ENCODE data around the gene ELAVL3.
"Not testable (repeated sequence)": the region's sequence is repeated elsewhere in the genome, so short reads cannot be mapped to it uniquely, and the experiment has no call there.

The ELAVL3 gene

DNA sequence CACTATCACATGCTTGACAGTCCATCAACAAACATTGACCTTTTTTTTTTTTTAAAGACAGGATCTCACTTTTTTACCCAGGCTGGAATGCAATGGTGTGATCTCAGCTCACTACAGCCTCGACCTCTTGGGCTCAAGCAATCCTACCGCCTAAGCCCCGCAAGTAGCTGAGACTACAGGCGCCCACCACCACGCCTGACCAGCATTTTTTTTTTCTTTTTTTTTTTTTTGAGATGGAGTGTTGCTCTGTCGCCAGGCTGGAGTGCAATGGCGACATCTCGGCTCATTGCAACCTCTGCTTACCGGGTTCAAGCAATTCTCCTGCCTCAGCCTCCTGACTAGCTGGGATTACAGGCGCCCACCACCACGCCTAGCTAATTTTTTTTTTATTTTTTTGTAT lies 21.9 kb downstream of the ELAVL3 start:
- not testable (repeated sequence) for DNase-seq (ENCODE audit: low read depth)

- no peak for DNase-seq (ENCODE audit: low read depth)
These were observed 22.5 kb downstream of the ELAVL3 start for GRCh38 chr19:11458236-11458900.

DNA sequence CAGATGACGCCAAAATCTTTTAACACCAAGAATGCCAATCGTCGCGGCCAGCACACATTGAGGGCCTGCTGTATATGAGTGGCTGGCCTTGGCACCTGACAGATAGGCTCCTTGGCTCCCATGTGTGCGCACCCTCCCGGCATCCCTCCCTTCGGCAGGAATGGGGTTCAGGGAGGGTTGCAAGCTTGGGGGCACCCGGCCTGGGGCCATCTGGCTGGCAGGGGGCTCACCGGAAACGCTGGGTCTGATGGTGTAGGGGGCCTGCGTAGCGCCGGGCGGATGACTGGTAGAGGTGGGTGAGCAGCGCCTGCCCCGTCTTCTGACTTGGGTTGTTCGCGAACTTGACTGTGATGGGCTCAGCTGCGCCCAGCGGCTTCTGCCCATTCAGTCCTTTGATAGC lies 23.0 kb downstream of the ELAVL3 start:
- no peak for DNase-seq (ENCODE audit: low read depth)

GRCh38 chr19:11457115-11457514 lies 23.7 kb downstream of the ELAVL3 start:
- no peak for DNase-seq (ENCODE audit: low read depth)

DNA sequence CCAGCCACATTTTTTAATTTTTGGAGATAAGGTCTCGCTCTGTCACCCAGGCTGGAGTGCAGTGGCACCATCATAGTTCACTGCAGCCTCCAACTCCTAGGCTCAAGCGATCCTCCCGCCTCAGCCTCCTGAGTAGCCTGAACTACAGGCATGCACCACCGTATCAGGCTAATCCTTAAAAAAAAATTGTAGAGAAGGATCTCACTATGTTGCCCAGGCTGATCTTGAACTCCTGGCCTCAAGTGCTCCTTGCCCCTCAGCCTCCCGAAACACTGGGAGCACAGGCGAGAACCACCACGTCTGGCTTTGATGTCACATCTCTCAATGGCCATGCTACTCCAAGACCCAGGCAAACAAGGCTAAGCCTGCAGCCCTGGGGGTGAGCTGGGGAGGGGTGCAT lies 24.2 kb downstream of the ELAVL3 start:
- no peak for DNase-seq (ENCODE audit: low read depth)

DNA sequence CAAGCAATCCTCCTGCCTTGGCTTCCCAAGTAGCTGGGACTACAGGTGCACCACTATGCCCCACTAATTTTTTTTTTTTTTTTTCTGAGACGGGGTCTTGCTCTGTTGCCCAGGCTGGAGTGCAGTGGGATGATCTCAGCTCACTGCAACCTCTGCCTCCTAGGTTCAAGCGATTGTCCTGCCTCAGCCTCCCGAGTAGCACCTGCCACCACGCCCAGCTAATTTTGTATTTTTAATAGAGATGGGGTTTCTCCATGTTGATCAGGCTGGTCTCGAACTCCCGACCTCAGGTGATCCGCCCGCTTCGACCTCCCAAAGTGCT lies 25.7 kb downstream of the ELAVL3 start:
- DNase-seq (ENCODE audit: low read depth) = not testable (repeated sequence)

GRCh38 chr19:11453468-11454341 lies 27.1 kb downstream of the ELAVL3 start:
- DNase-seq (ENCODE audit: low read depth) = no peak

DNA sequence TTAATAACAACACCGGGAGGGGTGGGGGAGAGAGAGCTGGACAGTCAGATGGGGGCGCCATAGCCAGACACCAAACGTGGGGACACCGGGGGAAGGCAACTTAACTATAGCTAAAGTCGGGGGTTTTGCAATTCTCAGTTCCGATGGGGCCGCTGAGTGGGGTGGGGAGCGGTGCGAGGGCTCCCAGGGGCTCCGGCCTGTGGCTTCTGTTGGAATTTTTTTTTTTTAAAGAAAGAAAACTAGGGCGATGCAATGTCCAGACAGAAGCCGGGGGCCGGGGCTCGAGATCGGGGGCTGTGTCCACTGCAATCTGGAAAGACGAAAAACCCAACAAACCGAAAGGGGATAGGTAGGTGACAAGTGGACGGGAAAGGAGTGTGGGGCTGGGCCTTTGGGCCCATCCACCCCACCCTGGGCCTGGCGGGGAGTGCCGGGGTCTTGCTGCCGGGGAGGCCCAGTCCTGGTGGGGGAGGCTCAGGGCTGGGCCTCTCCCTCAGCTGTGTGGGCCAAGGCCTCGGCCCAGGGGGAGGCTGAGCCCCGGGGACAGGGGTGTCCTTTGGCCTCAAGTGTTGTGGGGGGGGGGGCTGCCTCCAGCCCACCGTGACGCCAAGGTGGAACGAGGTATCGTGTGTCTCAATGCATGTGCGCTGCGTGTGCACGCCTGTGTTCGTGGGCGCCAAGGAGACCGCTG lies 28.1 kb downstream of the ELAVL3 start:
- DNase-seq (ENCODE audit: low read depth) = no peak

DNA sequence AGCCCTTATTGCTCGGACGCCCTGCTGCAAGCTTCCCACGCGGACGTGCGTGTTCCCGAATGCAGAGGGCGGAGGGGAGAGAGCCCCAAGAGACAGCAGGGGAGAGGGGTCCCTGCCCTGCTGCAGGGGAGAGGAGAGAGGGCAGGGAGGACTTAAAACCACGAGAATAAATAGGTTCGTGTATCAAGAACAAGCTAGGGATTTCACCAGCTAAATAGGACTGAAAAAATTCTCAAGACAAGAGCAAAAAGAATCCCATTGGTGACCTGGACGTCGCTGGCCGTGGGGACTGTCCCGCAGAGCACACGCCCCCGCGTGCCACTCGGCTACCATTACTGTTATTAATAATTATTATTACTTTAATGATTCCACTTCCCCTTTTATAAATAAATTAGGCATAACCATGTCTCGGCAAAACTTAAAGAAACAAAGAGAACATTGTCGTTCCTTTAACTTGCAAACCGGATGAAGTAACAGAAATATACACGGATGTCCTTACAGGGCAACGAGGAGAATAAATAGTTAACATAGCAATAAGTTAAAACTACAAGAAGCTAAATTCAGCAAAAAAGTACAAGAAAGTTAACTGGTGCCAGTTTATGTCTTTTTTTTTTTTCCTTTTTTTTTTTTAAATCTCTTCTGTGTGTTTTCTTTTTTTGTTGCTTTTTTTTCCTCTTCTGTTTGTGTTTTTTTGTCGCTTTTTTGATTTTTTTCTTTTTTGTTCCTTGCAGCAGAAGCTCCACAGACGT lies 28.8 kb downstream of the ELAVL3 start:
- DNase-seq (ENCODE audit: low read depth) = no peak

- DNase-seq (ENCODE audit: low read depth) = no peak
These were observed 29.4 kb downstream of the ELAVL3 start for GRCh38 chr19:11451327-11451870.

- DNase-seq (ENCODE audit: low read depth) = no peak
These were observed 30.1 kb downstream of the ELAVL3 start for GRCh38 chr19:11450570-11451326.

DNA sequence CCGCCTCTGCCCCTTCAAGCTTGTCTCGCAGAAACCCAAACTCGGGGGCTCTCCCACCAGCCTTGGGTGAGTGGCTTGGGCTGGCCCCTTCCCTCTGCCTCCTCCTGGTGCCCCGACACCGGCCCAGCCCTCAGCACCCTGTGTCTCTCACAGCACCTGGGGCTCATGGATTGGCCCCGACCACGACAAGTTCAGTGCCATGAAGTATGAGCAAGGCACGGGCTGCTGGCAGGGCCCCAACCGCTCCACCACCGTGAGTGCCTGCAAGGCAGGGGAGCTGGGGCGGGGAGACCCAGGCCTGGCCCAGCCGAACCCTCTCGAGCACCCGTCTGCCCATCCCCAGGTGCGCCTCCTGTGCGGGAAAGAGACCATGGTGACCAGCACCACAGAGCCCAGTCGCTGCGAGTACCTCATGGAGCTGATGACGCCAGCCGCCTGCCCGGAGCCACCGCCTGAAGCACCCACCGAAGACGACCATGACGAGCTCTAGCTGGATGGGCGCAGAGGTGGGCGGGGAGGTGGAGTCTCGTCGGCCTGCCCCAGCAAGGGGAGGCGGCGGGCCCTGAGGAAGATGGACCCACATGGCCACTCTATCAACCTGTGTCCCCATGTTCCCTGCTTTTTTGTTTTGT lies 31.8 kb downstream of the ELAVL3 start:
- no peak for DNase-seq (ENCODE audit: low read depth)

DNA sequence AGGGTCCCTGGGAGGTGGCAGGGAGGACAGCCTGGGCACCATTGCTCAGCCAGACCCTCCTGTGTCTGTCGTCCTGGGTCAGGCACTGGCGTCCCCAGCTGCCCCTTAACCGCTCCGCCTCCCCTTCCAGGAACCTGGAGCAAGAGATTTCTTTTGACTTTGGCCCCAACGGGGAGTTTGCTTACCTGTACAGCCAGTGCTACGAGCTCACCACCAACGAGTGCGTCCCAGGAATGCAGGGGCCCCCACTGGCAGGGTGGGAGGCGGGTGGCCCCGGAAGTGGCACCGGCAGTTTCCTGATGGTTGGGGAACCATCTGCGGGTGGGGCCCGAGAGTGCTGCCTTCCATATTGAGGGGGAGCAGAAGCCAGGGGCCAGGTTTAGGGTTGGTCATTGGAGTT lies 32.4 kb downstream of the ELAVL3 start:
- DNase-seq (ENCODE audit: low read depth) = no peak

- DNase-seq (ENCODE audit: low read depth) = no peak
These were observed 33.2 kb downstream of the ELAVL3 start for GRCh38 chr19:11447347-11448262.

DNA sequence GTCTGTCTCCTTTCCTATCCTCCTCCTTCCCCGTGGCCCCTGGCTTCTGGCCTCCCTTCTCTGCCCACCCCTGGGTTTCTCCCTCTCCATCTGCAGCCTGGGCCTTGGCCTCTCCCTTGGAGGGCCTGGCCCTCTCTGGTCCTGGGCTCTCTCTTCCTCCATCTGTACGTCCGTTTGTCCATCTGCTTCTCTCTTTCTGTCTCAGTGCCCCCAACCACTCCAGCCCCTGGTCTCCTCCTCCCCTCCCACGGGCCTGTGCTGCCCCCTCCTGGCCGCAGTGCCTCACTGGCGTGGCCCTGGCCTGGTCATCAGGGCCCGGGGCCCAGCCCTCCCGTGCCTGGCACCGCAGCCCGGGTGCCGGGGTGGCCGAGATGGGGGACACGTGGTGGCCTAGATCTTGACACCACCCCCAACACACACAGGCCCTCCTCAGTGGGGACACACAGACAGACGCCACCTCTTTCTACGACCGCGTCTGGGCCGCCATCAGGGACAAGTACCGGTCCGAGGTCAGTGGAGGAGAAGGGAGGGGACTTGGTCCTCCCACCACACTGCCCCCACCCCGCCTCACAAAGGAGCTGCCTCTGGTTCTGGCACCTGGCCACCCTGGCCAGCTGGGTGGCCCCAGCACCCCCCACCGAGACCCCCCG lies 34.1 kb downstream of the ELAVL3 start:
- no peak for DNase-seq (ENCODE audit: low read depth)

DNA sequence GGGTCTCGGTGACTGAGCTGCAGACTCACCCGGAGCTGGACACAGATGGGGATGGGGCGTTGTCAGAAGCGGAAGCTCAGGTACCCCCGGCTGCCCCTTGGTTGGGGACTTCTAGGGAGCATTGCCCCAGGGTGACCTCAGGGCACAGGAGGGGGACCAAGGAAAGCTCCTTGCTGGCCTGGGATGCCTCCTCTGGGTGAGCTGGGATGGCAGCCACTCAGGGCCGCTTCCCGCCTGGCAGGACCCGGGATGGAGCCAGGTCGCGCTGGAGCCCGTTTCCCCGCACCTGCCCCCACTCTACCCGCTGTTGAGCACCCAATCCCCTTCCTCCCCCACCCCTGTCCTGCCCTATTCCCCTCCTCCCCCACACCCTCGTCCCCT lies 34.6 kb downstream of the ELAVL3 start:
- DNase-seq (ENCODE audit: low read depth) = no peak

DNA sequence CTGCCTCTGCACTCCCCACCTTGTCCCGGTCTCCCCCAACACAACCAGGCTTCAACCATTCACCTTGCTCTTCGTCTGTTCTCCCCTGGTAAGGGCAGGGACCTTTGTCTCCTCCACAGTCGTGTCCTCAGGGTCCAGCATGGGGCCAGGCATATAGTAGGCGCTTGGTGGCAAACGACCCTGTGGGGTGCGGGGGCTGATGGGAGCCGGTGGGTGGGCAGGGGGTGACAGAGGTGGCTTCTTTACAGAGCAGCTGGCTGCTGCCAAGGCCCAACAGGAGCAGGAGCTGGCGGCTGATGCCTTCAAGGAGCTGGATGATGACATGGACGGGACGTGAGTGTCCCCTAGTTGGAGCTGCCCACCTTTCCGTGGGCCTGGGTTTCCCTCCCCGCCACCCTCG lies 35.7 kb downstream of the ELAVL3 start:
- no peak for DNase-seq (ENCODE audit: low read depth)

GRCh38 chr19:11444059-11444458 lies 36.8 kb downstream of the ELAVL3 start:
- DNase-seq (ENCODE audit: low read depth) = no peak

GRCh38 chr19:11437955-11438354 lies 42.9 kb downstream of the ELAVL3 start:
- DNase-seq (ENCODE audit: low read depth) = no peak
